Stimulated activated CD4-positive, alpha-beta T cell treated with anti-CD3 and anti-CD28 coated beads, TNF-alpha, amount 100 ng/mL, for 4 hours (primary cell): ENCODE data around the gene TREH.

ENCODE experiments used
- DNase-seq, 3 experiments: peaks; one replicate each; pipeline ENCODE4 v3.0.0-alpha.2; 2020; ENCODE audit warnings: low read depth in 3 of 3

The TREH gene

GRCh38 chr11:118629761-118630661 is 49.4 kb downstream of the TREH start:
- DNase-seq = no peak

DNA sequence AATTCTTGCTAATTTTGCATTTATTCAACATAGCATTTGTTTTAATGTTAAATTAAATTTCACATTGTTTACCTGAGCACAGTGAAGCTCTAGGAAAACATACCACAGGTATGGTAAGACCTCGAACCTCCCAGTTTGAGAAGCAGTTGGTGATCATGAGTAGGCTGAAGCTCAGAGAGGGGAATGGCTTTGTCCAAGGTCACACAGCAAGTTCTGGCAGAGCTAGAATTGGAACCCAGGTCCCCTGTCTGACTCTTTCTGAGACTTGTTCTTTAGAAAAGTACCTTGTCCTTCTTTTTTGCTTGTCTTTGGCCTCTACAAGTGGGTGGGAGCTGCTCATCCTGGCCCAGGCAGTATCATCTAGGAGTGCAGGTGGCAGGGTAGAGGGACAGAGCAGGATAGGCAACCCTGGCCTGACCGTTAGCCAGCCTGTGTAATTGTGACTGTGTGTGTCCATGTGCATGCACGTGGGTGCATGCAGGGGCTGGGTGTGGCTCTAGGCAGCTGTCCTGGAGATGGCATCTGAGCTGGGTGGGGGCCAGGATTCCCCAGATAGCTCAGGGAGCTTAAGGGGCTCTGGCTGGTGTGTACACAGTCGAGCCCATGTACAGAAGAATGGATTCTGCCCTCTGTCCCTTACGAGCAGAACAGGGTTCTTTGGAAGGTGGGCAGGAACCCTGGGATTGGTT is 50.4 kb downstream of the TREH start:
- no peak for DNase-seq

GRCh38 chr11:118628432-118628831 is 51.0 kb downstream of the TREH start:
- no peak for DNase-seq

GRCh38 chr11:118628031-118628430 is 51.4 kb downstream of the TREH start:
- no peak for DNase-seq

DNA sequence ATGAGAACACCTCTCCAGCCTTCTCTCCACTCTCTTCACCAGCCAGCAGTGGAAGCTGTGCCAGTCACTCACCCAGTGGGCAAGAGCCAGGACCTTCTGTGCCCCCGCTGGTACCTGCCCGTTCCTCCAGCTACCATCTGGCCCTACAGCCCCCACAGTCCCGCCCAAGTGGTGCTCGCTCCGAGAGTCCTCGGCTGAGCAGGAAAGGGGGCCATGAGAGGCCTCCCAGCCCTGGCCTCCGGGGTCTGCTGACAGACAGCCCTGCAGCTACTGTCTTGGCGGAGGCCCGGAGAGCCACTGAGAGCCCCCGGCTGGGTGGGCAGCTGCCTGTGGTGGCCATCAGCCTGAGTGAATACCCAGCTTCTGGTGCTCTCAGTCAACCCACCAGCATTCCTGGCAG is 51.9 kb downstream of the TREH start:
- no peak for DNase-seq

GRCh38 chr11:118625976-118626375 is 53.5 kb downstream of the TREH start:
- no peak for DNase-seq

GRCh38 chr11:118625036-118625690 is 54.3 kb downstream of the TREH start:
- DNase-seq = no peak

GRCh38 chr11:118623269-118623655 is 56.2 kb downstream of the TREH start:
- no peak for DNase-seq

- no peak for DNase-seq
Measured at GRCh38 chr11:118622376-118623268, 56.8 kb downstream of the TREH start.

- DNase-seq = no peak
Measured at GRCh38 chr11:118621784-118622375, 57.6 kb downstream of the TREH start.

DNA sequence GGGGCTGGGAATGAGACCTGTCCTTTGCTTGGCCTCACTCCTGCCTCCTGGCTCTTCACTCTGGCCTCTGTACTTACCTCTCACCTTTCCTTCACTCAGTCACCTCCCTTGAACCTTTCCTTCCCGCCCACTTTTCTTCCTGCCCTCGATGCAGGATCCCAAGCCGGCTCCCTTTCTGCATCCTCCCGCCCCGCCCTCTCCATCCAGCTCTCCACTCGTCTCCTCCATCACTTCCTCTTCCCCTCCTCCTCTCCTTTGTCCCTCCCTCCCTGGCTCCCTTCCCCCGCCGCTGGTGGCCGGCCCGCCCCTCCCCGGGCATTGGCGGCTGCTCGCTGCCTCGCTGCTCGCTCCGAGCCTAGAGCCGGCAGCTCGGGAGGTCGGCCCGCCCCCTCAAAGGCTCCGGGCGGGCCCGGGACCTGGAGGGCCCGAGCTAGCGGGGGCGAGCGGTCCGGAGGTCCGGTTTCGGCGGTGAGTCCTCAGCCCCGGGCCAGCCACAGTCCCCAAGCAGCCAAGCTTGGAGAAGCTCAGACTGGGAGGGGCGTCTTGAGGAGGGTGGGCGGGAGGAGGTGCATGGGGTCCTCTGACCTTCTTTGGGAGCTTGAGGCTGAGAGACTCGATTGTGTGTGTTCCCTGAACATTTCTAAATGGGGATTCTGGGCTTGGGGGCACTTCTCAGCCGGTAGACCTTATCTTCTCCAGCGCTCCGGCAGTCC is 58.2 kb downstream of the TREH start:
- DNase-seq = peak in 1 of 3 experiments; percentile 9

DNA sequence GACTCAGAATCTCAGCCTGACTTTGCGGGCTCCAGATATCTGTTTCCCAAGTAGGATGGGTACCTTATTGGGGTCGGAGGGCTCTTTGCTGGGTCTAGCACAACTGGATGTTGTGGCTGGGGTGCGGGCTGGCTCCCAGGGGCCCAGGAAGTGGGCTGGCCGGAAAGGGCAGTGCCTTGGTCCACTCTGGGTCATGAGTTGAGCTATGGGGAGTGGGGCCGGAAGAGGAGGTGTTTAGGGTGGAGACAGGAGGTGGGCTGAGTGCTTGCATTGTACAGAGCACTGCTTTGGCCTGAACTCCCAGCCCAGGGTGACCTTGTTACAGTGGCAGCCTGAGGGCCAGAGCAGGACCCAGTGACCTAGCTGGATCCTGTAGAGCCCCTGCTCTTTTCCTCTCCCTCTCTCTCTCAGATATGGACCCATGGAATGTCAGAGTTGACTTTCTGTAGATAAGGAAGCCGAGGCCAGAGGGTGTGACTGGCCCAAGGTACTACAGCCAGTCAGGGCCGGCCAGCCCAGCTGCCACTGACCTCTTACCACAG is 58.9 kb downstream of the TREH start:
- DNase-seq = no peak

GRCh38 chr11:118619444-118620197 is 59.8 kb downstream of the TREH start:
- no peak for DNase-seq

DNA sequence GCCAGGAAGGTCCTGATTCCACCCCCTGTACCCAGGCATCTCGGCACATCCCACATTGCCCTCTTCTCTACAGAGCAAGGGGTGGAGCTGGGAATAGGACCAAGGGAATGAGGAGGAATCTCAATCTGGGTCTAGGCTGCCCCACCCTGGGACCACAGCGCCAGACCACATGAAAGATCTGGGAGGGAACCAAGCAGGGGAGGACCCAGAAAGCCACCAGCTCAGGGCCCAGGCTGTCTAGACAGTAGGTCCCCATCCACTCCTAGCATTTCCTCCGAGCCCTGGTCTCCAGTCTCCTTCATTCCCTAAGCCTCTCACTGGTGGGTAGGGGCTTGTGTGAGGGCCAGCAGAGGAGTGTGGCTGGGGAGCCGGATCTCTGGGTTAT is 60.5 kb downstream of the TREH start:
- no peak for DNase-seq

DNA sequence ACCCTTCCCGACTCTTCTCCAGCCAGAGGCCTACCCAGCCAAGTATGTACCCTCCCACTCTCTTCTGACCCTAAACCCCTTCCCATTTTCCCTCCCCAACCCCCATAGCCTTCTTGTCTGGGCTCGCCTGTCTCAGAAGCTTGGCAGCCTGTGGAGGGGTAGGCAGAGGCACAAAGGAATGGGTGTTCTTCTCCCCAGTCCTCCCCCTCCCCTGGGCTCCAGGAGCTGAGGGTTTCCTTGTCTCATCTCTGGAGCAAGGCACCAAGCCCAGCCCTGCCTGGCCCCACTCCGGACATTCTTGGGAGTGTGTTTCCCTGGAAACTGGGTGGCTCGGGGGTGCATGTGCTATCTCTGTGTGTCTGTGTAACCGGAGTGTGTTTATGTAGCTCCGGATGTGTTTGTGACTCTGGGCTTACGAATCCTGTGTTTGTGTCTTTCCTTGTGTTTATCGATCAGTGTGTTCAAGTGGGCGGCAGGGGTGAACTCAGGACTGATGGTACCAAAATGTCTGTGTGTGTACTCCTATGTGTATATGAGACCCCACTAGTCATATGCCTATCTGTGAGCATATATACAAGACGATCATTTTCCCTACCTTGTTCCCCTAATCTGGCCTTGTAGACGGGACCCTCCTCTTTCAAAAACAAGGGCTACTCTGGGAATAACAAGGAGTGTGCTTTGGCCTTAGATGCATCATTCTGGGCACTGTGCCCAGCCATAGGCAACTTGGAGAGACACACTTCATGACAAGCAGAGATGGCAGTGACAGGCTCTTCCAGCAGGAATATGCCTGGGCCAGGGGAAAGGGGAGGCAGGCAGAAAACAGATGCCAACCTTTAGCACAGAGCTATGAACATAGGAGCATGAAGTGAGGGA is 61.1 kb downstream of the TREH start:
- DNase-seq = no peak

DNA sequence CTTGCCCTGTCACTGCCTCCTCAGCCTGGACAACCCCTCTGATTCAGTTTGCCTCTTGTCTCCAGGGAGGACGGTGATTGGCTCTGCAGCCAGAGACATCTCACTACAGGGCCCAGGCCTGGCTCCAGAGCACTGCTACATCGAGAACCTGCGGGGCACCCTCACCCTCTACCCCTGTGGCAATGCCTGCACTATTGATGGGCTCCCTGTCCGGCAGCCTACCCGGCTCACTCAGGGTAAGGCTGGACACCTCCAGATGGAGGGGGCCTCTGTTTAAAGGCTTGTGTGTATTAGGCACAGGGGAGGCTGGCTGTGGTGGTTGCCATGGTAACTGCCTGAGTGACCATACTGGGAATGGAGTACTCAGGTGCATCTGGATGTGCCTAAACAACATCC is 63.5 kb downstream of the TREH start:
- DNase-seq = no peak

DNA sequence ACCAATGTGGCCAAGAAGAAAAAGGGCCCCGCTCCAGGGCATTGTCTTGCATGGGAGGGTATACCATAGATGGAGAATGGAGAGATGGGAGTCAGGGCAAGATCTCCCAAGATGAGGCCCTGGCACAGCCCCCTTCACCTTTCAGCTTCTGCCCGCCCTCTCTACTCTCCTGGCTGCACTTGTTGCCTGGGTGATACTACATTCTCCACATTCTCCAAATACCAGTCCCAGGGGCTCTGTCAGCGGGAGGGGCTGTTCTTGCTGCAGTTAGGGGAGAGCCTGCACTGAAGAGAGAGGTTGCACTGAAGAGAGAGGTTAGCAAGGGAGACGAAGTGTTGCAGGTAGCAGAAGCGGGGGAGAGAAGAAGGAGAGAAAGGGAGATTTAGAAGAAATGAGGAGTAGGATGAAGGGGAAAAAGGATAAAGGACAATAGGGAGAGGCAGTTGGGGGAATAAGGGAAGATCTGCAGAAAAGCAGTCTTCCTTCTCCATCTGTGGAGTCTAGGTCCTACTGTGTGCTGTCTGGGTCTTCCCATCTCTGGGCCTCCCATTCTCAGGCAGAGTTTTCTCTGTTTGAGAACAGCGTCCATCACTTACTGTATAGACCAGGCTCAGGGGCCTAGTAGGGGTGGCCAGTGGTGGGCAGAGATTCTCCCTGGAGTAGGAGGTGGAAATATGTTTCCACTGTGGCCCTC is 64.0 kb downstream of the TREH start:
- DNase-seq = no peak

- no peak for DNase-seq
Measured at GRCh38 chr11:118614511-118614910, 64.9 kb downstream of the TREH start.
